Measurements from ENCODE around the gene ANKS4B.

- TF ChIP-seq, protein P1, sequence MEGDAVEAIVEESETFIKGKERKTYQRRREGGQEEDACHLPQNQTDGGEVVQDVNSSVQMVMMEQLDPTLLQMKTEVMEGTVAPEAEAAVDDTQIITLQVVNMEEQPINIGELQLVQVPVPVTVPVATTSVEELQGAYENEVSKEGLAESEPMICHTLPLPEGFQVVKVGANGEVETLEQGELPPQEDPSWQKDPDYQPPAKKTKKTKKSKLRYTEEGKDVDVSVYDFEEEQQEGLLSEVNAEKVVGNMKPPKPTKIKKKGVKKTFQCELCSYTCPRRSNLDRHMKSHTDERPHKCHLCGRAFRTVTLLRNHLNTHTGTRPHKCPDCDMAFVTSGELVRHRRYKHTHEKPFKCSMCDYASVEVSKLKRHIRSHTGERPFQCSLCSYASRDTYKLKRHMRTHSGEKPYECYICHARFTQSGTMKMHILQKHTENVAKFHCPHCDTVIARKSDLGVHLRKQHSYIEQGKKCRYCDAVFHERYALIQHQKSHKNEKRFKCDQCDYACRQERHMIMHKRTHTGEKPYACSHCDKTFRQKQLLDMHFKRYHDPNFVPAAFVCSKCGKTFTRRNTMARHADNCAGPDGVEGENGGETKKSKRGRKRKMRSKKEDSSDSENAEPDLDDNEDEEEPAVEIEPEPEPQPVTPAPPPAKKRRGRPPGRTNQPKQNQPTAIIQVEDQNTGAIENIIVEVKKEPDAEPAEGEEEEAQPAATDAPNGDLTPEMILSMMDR (IDR thresholded peaks at IDR 0.05) = no peak
- no peak for TF ChIP-seq ZFX (IDR thresholded peaks at IDR 0.05; ENCODE audit: borderline replicate concordance)
Measured at GRCh38 chr16:21265104-21265837, 31.8 kb downstream of the ANKS4B start.
